ENCODE measurements around the gene UGT1A6.

- TF ChIP-seq CREB1 (CRISPR knock-in tag; IDR thresholded peaks at IDR 0.05; ENCODE audit: low read depth) = no peak
- TF ChIP-seq CTCF (conservative IDR thresholded peaks at IDR 0.05; ENCODE audit: low read depth in 2 of 2) = no peak
- no peak for TF ChIP-seq ZNF331 (CRISPR knock-in tag; IDR thresholded peaks at IDR 0.05; ENCODE audit: low read depth)
- no peak for TF ChIP-seq EZH2 (IDR thresholded peaks at IDR 0.05; ENCODE audit: low read depth, unreplicated experiment)
- no peak for TF ChIP-seq REST (IDR thresholded peaks at IDR 0.05; ENCODE audit: unreplicated experiment)
- no peak for TF ChIP-seq POLR2AphosphoS5 (IDR thresholded peaks at IDR 0.05; ENCODE audit: low read depth)
- no peak for TF ChIP-seq ETS1 (IDR thresholded peaks at IDR 0.05)
- TF ChIP-seq EZH2phosphoT487 (IDR thresholded peaks at IDR 0.05; ENCODE audit: unreplicated experiment) = no peak
- no peak for TF ChIP-seq JUNB (IDR thresholded peaks at IDR 0.05; ENCODE audit: unreplicated experiment)
- TF ChIP-seq ZNF114 (CRISPR knock-in tag; IDR thresholded peaks at IDR 0.05) = no peak
- no peak for TF ChIP-seq NANOG (IDR thresholded peaks at IDR 0.05; ENCODE audit: borderline replicate concordance)
Observed at GRCh38 chr2:233705911-233706506, 13.3 kb downstream of the UGT1A6 start.

All from GM23338 (cell line).